Measurements from ENCODE around the gene RLBP1.

The RLBP1 gene

DNA sequence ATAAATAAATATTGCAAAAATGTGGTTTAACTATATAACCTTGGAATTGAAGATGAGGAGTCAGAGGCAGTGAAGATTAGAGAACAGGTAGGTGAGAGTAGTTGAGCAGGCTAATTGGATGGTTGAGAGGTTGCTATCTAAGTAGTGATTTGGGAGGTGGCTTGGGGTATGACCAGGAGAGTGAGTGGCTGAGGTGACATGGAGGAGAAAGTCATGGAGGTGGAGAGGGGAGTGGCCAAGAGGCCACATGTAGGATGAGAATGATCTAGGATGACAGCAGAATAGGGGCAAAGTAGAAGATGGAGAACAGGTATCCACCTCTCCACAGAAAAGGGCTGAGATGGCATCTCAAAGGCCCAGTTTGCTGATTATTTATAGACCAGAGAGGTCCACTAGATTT lies 10.5 kb upstream of the RLBP1 start:
- DNase-seq (ENCODE audit: low spot score) = no peak
- TF ChIP-seq CTCF (IDR thresholded peaks at IDR 0.05; ENCODE audit: borderline replicate concordance, control extremely low read depth, extremely low read depth, insufficient read depth, missing control alignments) = no peak
- in situ Hi-C loops (cut with MboI; ENCODE audit: low sequenced_read_pairs, unreplicated experiment) = no loop called here

DNA sequence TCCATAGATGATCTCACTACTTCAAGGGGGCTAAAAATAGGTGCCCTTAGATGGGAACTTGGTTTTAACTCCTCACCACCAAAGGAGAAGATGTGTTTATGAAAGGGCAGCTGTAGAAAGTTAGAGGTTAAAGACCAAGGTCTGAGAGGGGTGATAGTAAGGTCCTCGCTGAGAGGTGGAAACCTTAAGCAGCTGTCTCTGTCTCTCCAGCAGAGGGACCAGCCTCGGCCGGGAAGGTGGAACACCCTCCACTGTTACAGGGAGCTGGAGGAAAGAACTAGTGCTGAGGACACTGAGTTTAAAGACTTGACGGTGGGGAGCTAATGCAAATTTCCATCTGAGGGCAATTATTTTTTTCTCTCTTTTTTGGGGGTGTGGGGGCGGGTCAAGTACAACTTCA lies 8.9 kb upstream of the RLBP1 start:
- no peak for DNase-seq (ENCODE audit: low spot score)
- in situ Hi-C loops (cut with MboI; ENCODE audit: low sequenced_read_pairs, unreplicated experiment) = no loop called here
- TF ChIP-seq CTCF (IDR thresholded peaks at IDR 0.05; ENCODE audit: borderline replicate concordance, control extremely low read depth, extremely low read depth, insufficient read depth, missing control alignments) = no peak

GRCh38 chr15:89227425-89227824 lies 6.0 kb upstream of the RLBP1 start:
- in situ Hi-C loops (cut with MboI; ENCODE audit: low sequenced_read_pairs, unreplicated experiment) = loop anchor here (10.0 kb wide), 1 partner anchor 57 kb away; no protein-coding TSS in a partner anchor
- no peak for TF ChIP-seq CTCF (IDR thresholded peaks at IDR 0.05; ENCODE audit: borderline replicate concordance, control extremely low read depth, extremely low read depth, insufficient read depth, missing control alignments)
- DNase-seq (ENCODE audit: low spot score) = no peak

DNA sequence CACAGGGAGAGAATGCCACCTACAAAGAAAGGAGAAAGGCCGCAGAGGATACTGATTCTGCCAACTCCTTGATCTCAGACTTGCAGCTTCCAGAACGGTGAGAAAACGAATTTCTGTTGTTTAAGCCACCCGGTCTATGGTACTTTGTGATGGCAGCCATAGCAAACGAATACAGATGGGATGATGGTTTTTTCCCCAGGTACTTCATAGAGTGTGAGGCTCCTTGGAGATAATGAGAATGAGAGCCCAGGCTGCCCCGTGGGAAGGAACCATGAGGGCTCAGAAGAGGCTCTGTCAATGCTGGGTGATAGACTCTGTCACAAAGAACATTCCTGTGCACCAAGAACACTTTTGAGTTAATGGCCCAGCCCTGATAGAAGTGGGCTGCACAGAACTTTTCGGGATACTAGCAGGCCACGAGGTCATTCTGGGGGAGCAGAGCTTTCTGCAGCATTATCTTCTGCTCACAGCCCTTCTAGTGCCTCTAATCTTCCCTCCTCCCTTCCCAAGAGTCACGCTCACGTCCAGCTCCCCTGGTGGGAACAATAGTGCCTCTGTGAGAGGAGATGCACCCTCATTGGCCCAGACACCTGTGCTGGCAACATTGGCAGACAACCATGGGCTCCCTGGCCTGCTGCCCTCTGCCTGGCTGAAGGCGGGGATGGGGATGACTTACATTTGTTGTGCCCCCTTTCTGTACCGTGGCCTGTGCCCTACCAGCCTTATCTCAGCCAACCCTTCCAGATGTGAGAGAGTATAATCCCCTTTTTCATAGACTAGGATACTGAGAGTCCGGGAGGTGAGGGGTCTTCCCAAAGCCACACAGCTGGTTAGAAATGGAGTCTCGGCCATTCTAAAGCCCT lies 5.2 kb upstream of the RLBP1 start:
- DNase-seq (ENCODE audit: low spot score) = no peak
- in situ Hi-C loops (cut with MboI; ENCODE audit: low sequenced_read_pairs, unreplicated experiment) = loop anchor here (10.0 kb wide), 1 partner anchor 58 kb away; no protein-coding TSS in a partner anchor
- TF ChIP-seq CTCF (IDR thresholded peaks at IDR 0.05; ENCODE audit: borderline replicate concordance, control extremely low read depth, extremely low read depth, insufficient read depth, missing control alignments) = no peak

DNA sequence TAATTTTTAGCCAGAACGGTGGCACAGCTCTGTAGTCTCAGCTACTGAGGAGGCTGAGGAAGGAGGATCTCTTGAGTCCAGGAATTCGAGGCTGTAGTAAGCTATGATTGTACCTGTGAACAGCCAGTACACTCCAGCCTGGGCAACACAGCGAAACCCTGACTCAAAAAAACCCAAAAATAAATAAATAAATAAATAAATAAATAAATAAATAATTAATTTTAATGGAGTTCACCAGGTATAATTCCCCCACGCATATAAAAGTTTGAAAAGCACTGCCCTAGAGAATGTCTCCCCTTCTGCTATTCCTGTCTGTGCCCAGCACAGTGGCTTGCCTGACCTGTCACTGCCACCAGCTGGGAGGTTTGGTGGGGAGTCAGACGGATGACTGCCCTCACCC lies 4.2 kb upstream of the RLBP1 start:
- no peak for TF ChIP-seq CTCF (IDR thresholded peaks at IDR 0.05; ENCODE audit: borderline replicate concordance, control extremely low read depth, extremely low read depth, insufficient read depth, missing control alignments)
- in situ Hi-C loops (cut with MboI; ENCODE audit: low sequenced_read_pairs, unreplicated experiment) = loop anchor here (10.0 kb wide), 1 partner anchor 59 kb away; no protein-coding TSS in a partner anchor
- DNase-seq (ENCODE audit: low spot score) = no peak

GRCh38 chr15:89218531-89218930 lies 2.8 kb downstream of the RLBP1 start:
- TF ChIP-seq CTCF (IDR thresholded peaks at IDR 0.05; ENCODE audit: borderline replicate concordance, control extremely low read depth, extremely low read depth, insufficient read depth, missing control alignments) = no peak
- DNase-seq (ENCODE audit: low spot score) = no peak
- in situ Hi-C loops (cut with MboI; ENCODE audit: low sequenced_read_pairs, unreplicated experiment) = no loop called here

All from GM13976 (cell line).